HFF-Myc (cell line): Measurements from ENCODE around the gene DTWD2.

Experiments used
- DNase-seq: peaks from one replicate; pipeline ENCODE4 v3.0.0-alpha.2; 2011; ENCODE audit warnings: low read depth; ENCODE audit errors: extremely low read depth
- H3K4me3 ChIP-seq: replicated peaks from 2 replicates; pipeline ENCODE4 v1.5.1; 2011; ENCODE audit warnings: low read depth, mild to moderate bottlenecking, control low read depth, low read length
- TF ChIP-seq, protein P1 (sequence below): IDR thresholded peaks from 2 replicates; pipeline ENCODE4 v1.5.1; 2012; ENCODE audit warnings: mild to moderate bottlenecking, low read depth, low read length, control low read depth; ENCODE audit errors: missing control alignments

Gene DTWD2

DNA sequence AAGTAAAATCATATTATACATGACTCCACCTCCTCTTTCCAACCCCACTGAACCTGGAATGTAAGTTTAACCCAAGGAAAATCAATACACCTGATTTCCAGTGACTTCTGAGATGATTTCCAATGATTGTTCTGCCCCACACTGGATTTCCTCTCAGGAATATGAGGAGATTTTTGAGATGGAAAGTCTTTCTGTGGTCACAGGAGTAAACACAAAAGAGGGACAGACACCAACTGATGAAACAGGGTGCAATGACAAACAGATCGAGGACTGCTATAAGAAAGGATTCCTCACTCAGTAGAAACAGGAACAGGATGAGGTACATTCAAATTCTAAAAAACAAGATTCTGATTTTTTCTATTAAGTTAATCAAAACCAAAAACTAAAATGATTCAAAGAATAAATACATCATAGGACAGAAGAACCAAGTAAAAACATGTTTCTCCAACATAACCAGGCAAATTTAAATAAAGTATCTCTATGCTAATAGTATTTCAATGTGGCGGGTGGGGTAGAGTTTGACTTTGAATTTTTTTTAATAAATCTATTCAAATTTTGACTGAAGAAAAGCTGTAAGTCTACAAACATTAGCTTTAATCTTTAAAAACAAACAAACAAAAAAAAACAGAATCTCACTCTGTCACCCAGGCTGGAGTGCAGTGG, 42.1 kb downstream of the DTWD2 start:
- no peak overlapping the region for H3K4me3 ChIP-seq
- TF ChIP-seq, protein P1, sequence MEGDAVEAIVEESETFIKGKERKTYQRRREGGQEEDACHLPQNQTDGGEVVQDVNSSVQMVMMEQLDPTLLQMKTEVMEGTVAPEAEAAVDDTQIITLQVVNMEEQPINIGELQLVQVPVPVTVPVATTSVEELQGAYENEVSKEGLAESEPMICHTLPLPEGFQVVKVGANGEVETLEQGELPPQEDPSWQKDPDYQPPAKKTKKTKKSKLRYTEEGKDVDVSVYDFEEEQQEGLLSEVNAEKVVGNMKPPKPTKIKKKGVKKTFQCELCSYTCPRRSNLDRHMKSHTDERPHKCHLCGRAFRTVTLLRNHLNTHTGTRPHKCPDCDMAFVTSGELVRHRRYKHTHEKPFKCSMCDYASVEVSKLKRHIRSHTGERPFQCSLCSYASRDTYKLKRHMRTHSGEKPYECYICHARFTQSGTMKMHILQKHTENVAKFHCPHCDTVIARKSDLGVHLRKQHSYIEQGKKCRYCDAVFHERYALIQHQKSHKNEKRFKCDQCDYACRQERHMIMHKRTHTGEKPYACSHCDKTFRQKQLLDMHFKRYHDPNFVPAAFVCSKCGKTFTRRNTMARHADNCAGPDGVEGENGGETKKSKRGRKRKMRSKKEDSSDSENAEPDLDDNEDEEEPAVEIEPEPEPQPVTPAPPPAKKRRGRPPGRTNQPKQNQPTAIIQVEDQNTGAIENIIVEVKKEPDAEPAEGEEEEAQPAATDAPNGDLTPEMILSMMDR: no peak
- no peak for DNase-seq

DNA sequence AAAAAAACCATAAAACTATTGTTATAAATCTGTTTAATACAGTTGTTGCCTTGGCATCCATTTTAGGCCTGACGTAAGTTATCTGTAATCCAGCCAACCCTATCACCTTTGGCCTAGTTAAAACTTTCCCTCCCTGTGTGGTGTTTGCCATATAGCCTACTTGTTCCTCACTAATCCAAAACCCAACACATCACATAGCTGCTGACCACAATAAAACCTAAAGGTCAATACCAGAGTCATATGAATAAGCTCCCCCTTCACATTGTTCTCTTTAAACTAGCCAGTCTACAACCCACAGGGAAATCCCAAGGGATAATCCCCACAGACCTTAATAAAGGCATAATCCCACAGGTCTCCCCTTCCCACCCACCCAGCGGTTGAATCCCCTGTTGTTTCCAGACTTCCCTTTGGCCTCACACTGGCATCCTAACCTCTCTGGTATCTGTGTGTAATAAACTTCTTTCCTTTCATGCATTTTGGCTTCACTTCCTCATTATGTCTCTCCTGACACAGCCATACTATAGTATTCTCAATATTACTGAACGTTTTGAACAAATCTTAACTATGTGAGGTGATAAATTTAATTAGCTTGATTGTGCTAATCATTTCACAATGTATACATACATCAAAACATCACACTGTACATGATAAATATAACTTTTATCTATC, 50.8 kb downstream of the DTWD2 start:
- no peak overlapping the region for H3K4me3 ChIP-seq
- no peak for DNase-seq
- TF ChIP-seq, protein P1: no peak

DNA sequence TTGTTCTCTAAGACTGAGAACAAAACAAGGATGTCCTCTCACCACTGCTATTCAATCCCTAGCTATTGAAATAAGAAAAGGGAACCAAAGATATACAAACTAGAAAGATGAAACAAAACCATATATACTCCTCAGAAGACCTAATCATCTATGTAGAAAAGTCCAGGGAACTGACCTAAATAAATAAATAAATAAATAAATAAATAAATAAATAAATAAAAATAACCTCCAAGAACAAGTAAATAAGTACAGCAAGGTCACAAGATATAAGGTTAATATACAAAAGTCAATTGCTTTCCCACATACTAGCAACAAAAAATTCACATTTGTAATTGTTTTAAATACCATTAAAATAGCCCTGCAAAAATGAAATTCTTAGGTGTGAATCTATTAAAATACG, 54.6 kb downstream of the DTWD2 start:
- no peak overlapping the region for H3K4me3 ChIP-seq
- TF ChIP-seq, protein P1: no peak
- DNase-seq: no peak

DNA sequence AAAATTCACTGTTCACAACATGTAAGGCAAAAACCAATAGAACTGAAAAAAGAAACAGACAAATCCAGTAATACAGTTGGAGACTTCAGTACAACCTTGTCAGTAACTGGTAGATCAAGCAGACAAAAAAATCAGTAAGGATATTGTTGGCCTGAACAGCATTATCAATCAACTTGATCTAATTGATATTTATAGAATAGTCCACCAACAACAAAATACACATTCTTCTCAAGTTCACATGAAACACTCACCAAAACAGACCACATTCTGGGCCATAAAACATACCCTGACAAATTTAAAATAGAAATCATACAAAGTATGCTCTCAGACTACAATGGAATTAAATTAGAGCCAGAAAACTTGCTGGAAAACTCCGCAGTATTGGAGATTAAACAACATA, 56.8 kb downstream of the DTWD2 start:
- TF ChIP-seq, protein P1: no peak
- H3K4me3 ChIP-seq: no peak overlapping the region
- DNase-seq: no peak

DNA sequence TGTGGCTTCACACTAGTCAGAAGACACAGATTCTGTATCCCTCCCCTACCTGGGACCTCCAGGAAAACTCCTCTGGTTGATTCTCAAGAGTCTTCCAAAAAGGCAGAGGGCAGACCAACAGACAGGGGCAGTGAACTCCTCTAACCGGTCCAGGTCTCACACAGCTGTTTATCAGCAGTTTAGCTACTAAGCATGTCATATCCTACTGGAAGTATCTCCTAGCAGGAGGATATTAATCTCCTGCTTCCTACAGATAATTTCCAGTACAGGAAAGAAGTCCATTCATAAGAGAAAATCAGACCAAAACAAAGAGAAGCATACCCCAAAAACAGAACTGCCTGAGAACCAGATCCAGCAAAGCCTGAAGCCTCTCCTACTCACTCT, 64.3 kb downstream of the DTWD2 start:
- DNase-seq: no peak
- H3K4me3 ChIP-seq: no peak overlapping the region
- TF ChIP-seq, protein P1: no peak

DNA sequence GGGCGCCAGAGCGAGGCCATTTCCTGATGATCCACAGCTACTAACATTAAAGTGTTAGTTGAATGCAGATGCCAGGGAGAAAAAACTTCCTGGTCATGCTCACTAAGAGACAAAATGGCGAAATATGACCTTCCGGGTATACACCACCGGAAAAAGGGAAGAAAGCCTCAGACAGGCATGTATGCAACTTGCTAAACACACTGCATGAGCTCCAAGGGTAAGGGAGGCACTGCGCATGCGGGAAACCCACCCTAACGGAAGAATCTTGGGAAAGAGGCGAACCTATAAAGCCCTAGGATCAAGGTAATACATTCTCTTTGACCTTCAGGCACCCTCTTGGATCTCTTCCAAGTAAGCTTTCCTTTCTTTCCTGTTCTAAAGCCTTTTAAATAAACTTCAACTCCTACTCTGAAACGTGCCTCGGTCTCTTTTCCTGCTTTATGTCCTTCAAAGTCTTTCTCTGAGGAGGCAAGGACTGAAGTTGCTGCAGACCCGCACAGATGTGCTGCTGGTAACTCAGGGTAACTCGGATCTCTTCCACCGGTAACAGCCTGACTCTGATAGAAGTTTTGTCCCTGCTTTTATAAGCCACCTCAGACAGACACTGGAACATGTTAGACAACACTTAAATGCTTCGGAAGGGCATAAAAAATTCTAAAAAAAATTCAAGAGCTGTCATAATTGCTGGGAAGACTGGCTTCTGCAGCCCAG, 64.9 kb downstream of the DTWD2 start:
- TF ChIP-seq, protein P1: no peak
- H3K4me3 ChIP-seq: no peak overlapping the region
- no peak for DNase-seq
